ENCODE measurements around the gene F2RL1.

GRCh38 chr5:76788362-76788761, 30.5 kb upstream of the F2RL1 start:
- TF ChIP-seq, protein P1, sequence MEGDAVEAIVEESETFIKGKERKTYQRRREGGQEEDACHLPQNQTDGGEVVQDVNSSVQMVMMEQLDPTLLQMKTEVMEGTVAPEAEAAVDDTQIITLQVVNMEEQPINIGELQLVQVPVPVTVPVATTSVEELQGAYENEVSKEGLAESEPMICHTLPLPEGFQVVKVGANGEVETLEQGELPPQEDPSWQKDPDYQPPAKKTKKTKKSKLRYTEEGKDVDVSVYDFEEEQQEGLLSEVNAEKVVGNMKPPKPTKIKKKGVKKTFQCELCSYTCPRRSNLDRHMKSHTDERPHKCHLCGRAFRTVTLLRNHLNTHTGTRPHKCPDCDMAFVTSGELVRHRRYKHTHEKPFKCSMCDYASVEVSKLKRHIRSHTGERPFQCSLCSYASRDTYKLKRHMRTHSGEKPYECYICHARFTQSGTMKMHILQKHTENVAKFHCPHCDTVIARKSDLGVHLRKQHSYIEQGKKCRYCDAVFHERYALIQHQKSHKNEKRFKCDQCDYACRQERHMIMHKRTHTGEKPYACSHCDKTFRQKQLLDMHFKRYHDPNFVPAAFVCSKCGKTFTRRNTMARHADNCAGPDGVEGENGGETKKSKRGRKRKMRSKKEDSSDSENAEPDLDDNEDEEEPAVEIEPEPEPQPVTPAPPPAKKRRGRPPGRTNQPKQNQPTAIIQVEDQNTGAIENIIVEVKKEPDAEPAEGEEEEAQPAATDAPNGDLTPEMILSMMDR (IDR thresholded peaks at IDR 0.05; ENCODE audit: low read depth, low read length, poor library complexity, severe bottlenecking), result no peak
- TF ChIP-seq EZH2phosphoT487 (IDR thresholded peaks at IDR 0.05; ENCODE audit: borderline replicate concordance, low read length), result no peak

Data from DOHH2 (cell line).